ENCODE measurements around the gene HOXC12. TPM values are rescaled to one million over a fixed set of nuclear protein-coding genes. Genes with fewer than 3 reads are reported as not detected.

Gene HOXC12
- total RNA-seq, 1 experiment from 2014 or later = 5.1 TPM

DNA sequence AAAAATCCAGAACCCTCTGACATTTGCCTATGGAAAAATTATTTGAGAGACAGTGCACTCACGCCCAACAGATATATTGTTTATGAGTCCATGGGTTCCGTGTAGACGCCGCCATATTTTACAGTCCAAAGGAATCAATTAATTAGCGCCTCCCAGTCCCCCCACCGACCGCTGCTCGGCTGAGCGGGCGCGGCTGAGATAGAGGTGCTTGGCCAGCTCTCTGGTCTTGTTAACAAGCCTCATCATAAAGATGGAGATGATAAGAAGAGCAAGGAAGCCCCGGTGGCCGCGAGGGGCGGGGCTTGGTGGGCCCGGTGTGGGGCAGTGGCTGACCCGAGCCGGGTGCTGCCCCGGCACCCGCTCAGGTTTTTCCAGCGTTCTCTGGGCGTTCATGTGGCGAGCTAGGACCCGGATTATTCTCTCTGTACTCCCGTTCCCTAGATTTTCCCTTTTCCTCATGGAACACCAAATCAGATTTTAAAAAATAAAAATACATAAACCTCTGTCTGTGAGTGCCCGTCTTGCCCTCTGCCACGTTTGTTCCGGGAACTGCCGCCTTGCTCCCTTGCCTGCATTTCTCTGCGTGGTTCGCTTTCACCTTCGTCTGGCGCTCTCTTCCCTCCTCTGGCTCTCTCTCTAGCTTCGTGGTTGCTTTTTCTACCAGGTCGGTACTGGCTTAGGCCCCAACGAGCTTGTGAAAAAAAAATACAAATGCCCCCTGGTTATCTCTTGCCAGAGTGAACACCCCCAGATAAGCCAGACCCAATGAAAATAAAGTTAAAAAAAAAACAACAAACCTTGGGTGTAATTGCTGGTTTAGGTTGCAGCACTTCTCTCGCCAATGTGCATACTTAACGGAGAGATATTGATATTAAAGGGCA lies 9.0 kb downstream of the HOXC12 start:
- TSS peak; percentile 49 for BruUV-seq (replicated peaks)
- DNase-seq (ENCODE audit: low read depth, low spot score) (no peak), ATAC-seq (no peak)
- ChIA-PET CTCF (interaction anchor here (0.6 kb wide), 1 partner anchor 45 kb away, joined by 6 read pairs; the partner anchor contains the start of gene HOXC8), POLR2A (interaction anchor here (0.5 to 0.7 kb wide), 2 partner anchors 10 to 21 kb away, joined by 3 to 7 read pairs; partner anchors contain the start of gene HOXC10)
- in situ Hi-C loops (cut with HindIII; ENCODE audit: low pct_unique_long_range_greater_than_20kb, low sequenced_read_pairs) = no loop called here
- Histone ChIP-seq H3K36me3 (ENCODE audit: control insufficient read depth, insufficient read depth, low read length) (peaks cover 4% of the 10 kb centered on the region; the same call in 1 of the 2 replicates), H3K4me3 (ENCODE audit: low read depth in 2 of 2, low read length in 2 of 2) (no peak overlapping the region), H3K27me3 (ENCODE audit: control insufficient read depth, insufficient read depth, low read length) (no peaks in the 10 kb centered on the region), H3K27ac (ENCODE audit: low read length) (peak overlapping the region; percentile 100), H3K4me1 (ENCODE audit: control insufficient read depth, insufficient read depth, low read length) (peaks cover 68% of the 10 kb centered on the region), H3K9me3 (ENCODE audit: control insufficient read depth, insufficient read depth, low read depth, low read length) (no peaks in the 10 kb centered on the region)
- TF ChIP-seq SIN3A (IDR thresholded peaks at IDR 0.05; ENCODE audit: borderline replicate concordance, insufficient read depth, low read depth, low read length) = no peak
- TF ChIP-seq, protein P1, sequence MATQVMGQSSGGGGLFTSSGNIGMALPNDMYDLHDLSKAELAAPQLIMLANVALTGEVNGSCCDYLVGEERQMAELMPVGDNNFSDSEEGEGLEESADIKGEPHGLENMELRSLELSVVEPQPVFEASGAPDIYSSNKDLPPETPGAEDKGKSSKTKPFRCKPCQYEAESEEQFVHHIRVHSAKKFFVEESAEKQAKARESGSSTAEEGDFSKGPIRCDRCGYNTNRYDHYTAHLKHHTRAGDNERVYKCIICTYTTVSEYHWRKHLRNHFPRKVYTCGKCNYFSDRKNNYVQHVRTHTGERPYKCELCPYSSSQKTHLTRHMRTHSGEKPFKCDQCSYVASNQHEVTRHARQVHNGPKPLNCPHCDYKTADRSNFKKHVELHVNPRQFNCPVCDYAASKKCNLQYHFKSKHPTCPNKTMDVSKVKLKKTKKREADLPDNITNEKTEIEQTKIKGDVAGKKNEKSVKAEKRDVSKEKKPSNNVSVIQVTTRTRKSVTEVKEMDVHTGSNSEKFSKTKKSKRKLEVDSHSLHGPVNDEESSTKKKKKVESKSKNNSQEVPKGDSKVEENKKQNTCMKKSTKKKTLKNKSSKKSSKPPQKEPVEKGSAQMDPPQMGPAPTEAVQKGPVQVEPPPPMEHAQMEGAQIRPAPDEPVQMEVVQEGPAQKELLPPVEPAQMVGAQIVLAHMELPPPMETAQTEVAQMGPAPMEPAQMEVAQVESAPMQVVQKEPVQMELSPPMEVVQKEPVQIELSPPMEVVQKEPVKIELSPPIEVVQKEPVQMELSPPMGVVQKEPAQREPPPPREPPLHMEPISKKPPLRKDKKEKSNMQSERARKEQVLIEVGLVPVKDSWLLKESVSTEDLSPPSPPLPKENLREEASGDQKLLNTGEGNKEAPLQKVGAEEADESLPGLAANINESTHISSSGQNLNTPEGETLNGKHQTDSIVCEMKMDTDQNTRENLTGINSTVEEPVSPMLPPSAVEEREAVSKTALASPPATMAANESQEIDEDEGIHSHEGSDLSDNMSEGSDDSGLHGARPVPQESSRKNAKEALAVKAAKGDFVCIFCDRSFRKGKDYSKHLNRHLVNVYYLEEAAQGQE (IDR thresholded peaks at IDR 0.05; ENCODE audit: insufficient read depth in 1 of 2, low read depth in 2 of 2, low read length in 1 of 2) = no peak
- no peak for TF ChIP-seq TCF7L2 (IDR thresholded peaks at IDR 0.05; ENCODE audit: low read depth, low read length)
- no peak for TF ChIP-seq POLR2AphosphoS5 (IDR thresholded peaks at IDR 0.05; ENCODE audit: low read depth, low read length)
- TF ChIP-seq, protein P2, sequence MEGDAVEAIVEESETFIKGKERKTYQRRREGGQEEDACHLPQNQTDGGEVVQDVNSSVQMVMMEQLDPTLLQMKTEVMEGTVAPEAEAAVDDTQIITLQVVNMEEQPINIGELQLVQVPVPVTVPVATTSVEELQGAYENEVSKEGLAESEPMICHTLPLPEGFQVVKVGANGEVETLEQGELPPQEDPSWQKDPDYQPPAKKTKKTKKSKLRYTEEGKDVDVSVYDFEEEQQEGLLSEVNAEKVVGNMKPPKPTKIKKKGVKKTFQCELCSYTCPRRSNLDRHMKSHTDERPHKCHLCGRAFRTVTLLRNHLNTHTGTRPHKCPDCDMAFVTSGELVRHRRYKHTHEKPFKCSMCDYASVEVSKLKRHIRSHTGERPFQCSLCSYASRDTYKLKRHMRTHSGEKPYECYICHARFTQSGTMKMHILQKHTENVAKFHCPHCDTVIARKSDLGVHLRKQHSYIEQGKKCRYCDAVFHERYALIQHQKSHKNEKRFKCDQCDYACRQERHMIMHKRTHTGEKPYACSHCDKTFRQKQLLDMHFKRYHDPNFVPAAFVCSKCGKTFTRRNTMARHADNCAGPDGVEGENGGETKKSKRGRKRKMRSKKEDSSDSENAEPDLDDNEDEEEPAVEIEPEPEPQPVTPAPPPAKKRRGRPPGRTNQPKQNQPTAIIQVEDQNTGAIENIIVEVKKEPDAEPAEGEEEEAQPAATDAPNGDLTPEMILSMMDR (IDR thresholded peaks at IDR 0.05) = no peak
- intact Hi-C loops (cut with micrococcal nuclease; ENCODE audit: unreplicated experiment) = no loop called here

DNA sequence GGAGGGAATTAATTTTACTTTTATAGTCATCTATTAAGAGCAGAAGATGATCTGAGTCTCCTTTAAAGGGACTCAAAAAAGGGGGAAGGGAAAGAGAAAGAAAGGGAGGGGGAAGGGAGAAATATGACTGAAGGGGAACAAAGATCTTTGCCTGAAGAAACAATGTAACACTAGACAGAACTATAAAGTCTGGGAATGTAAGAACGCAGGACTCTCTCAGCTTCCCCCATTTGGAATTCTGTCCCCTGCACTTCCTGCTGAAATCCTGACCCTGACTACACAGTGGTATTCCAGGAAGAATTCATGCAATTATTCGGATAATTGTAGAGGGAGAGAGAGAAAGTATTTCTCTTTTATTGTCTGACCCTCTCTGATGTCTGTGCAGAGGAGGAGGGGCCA lies 9.6 kb downstream of the HOXC12 start:
- no peak overlapping the region for H3K4me3 ChIP-seq (ENCODE audit: low read depth in 2 of 2, low read length in 2 of 2)
- CTCF ChIA-PET = no interaction called here
- POLR2A ChIA-PET = interaction anchor here (0.5 to 0.6 kb wide), 2 partner anchors 21 to 26 kb away, joined by 3 to 7 read pairs; partner anchors contain the start of gene HOXC10
- TF ChIP-seq, protein P2 (IDR thresholded peaks at IDR 0.05) = no peak
- TF ChIP-seq SIN3A (IDR thresholded peaks at IDR 0.05; ENCODE audit: borderline replicate concordance, insufficient read depth, low read depth, low read length) = no peak
- TF ChIP-seq POLR2AphosphoS5 (IDR thresholded peaks at IDR 0.05; ENCODE audit: low read depth, low read length) = no peak
- TF ChIP-seq TCF7L2 (IDR thresholded peaks at IDR 0.05; ENCODE audit: low read depth, low read length) = no peak
- TF ChIP-seq, protein P1 (IDR thresholded peaks at IDR 0.05; ENCODE audit: insufficient read depth in 1 of 2, low read depth in 2 of 2, low read length in 1 of 2) = no peak
- DNase-seq (ENCODE audit: low read depth, low spot score) (no peak), ATAC-seq (no peak)
- in situ Hi-C loops (cut with HindIII; ENCODE audit: low pct_unique_long_range_greater_than_20kb, low sequenced_read_pairs) = no loop called here
- peaks cover 71% of the 10 kb centered on the region for H3K4me1 ChIP-seq (ENCODE audit: control insufficient read depth, insufficient read depth, low read length)
- BruUV-seq (replicated peaks) = no TSS peak
- intact Hi-C loops (cut with micrococcal nuclease; ENCODE audit: unreplicated experiment) = no loop called here
- peak overlapping the region; percentile 100 for H3K27ac ChIP-seq (ENCODE audit: low read length)
- no peaks in the 10 kb centered on the region for H3K27me3 ChIP-seq (ENCODE audit: control insufficient read depth, insufficient read depth, low read length)
- peaks cover 4% of the 10 kb centered on the region; the same call in 1 of the 2 replicates for H3K36me3 ChIP-seq (ENCODE audit: control insufficient read depth, insufficient read depth, low read length)
- H3K9me3 ChIP-seq (ENCODE audit: control insufficient read depth, insufficient read depth, low read depth, low read length) = no peaks in the 10 kb centered on the region

Measured in Panc1 (cell line).